ENCODE measurements around the gene PCGF2. TPM values are rescaled to one million over a fixed set of nuclear protein-coding genes. Genes with fewer than 3 reads are reported as not detected.

Gene PCGF2
- total and polyA plus RNA-seq, 9 of the 15 experiments (the other 6 are each of a cell fraction or from before 2014, with no cell fraction given), result 1.3 to 33.4 (median 7.0) TPM

- TF ChIP-seq, protein P1, sequence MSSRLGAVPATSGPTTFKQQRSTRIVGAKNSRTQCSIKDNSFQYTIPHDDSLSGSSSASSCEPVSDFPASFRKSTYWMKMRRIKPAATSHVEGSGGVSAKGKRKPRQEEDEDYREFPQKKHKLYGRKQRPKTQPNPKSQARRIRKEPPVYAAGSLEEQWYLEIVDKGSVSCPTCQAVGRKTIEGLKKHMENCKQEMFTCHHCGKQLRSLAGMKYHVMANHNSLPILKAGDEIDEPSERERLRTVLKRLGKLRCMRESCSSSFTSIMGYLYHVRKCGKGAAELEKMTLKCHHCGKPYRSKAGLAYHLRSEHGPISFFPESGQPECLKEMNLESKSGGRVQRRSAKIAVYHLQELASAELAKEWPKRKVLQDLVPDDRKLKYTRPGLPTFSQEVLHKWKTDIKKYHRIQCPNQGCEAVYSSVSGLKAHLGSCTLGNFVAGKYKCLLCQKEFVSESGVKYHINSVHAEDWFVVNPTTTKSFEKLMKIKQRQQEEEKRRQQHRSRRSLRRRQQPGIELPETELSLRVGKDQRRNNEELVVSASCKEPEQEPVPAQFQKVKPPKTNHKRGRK (tag; IDR thresholded peaks at IDR 0.05), result no peak
- TF ChIP-seq MCM3 (IDR thresholded peaks at IDR 0.05) (no peak), HCFC1 (IDR thresholded peaks at IDR 0.05; ENCODE audit: low read depth, low read length) (peak; percentile 73), ZNF77 (CRISPR knock-in tag; IDR thresholded peaks at IDR 0.05) (no peak), TAF15 (IDR thresholded peaks at IDR 0.05; ENCODE audit: low read depth, low read length) (no peak), YY1 (IDR thresholded peaks at IDR 0.05; ENCODE audit: borderline replicate concordance in 1 of 3, control insufficient read depth in 1 of 3, extremely low read depth in 1 of 3, insufficient read depth in 3 of 3, insufficient read length in 1 of 3, insufficient replicate concordance in 2 of 3, low read depth in 1 of 3, low read length in 2 of 3) (peak in 1 of 3 experiments; percentile 24), UBTF (IDR thresholded peaks at IDR 0.05; ENCODE audit: borderline replicate concordance in 1 of 2, low read depth in 2 of 2, low read length in 2 of 2) (no peak), THRA (IDR thresholded peaks at IDR 0.05) (no peak), PHF20 (IDR thresholded peaks at IDR 0.05; ENCODE audit: partially characterized antibody) (peak; percentile 90), SP2 (IDR thresholded peaks at IDR 0.05; ENCODE audit: extremely low read depth, low read depth, low read length, poor library complexity, severe bottlenecking) (peak; percentile 78), KHSRP (IDR thresholded peaks at IDR 0.05) (no peak), TAF7 (tag; IDR thresholded peaks at IDR 0.05) (0 out of 2 replicates have a peak, but pooled peaks have one; percentile 50), SIN3B (IDR thresholded peaks at IDR 0.05; ENCODE audit: low read depth) (peak; percentile 60; the same call in 1 of the 2 replicates), SPI1 (IDR thresholded peaks at IDR 0.05; ENCODE audit: borderline replicate concordance, low read depth, low read length) (peak; percentile 100), DEAF1 (CRISPR knock-in tag; IDR thresholded peaks at IDR 0.05) (peak; percentile 12; the same call in 1 of the 2 replicates)
Observed at GRCh38 chr17:38752308-38753070, 4.4 kb upstream of the PCGF2 start, which contains the start of gene PSMB3 (continued).

Data from K562 (cell line).